Measurements from ENCODE around the gene ARNT2. TPM values are rescaled to one million over a fixed set of nuclear protein-coding genes. Genes with fewer than 3 reads are reported as not detected.

Gene ARNT2
- total and polyA plus RNA-seq, 2 of the 13 experiments (the other 11 are each of a cell fraction or from before 2014, with no cell fraction given): 0.69 to 1.7 TPM

DNA sequence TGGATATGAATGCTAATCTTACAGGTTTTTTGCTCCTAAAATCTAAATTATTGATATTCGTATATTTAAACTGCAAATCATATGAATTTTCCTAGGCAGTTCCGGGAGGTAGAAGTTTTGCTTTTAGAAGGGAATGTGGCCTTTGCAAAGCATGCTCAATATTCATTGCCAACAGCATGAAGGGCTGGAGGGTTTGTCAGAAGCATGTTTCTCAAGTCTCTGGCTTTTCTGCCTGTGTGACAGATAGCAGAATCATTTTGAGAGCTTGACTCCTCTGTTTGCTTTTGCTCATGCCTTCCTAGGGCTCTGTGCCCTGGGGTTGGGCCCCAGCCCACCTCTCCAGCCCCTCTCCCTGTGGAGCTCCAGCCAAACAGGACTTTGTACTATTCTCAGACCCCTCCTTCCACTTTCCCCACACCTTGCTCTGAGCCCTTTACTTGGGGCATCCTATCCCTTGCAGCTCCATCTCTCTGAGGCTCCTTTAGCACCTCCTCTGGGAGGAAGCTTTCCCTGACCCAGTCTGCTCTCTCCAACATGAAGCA is 91.3 kb downstream of the ARNT2 start:
- no peak for FAIRE-seq
- intact Hi-C loops (cut with micrococcal nuclease; ENCODE audit: unreplicated experiment): no loop called here
- no TSS peak for BruUV-seq (replicated peaks)

DNA sequence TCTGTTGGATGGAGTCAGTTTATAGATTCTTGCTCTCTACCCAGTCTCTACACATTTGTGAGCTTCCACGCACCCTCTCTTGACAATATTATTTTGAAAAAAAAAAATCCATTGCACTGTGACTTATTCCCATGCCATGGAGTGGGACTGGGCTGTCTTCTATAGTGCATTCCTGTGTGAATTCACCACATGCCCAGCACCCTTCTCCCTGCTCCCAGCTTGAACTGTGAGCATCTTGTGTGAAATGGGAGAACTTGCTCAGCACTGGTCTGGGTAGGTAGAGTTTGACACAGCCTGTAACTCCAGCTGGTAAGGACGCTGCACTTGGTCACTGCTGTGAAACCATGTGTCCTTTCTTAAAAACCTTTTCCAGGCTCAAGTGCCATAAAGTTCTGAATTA is 91.9 kb downstream of the ARNT2 start:
- Histone ChIP-seq H3K9ac (ENCODE audit: insufficient read depth, low read depth, low read length) (no peak overlapping the region), H3K9me3 (ENCODE audit: low read length) (no peaks in the 10 kb centered on the region), H3K4me2 (ENCODE audit: low read depth, low read length) (no peak overlapping the region), H3K27ac (ENCODE audit: extremely low read length, insufficient read depth, low read length) (no peak overlapping the region), H3K4me1 (ENCODE audit: insufficient read depth, low read length) (peaks cover 39% of the 10 kb centered on the region), H3K4me3 (replicated peaks in 1 of 3; ENCODE audit: insufficient read depth in 1 of 3, low read depth in 2 of 3, low read length in 3 of 3) (no peak overlapping the region), H3K27me3 (ENCODE audit: control insufficient read depth in 1 of 2, insufficient read depth in 2 of 2, low read length in 2 of 2) (no peaks in the 10 kb centered on the region), H2AFZ (ENCODE audit: low read length) (no peak overlapping the region), H3K79me2 (ENCODE audit: insufficient read depth, low read length) (no peaks in the 10 kb centered on the region), H3K36me3 (replicated peaks in 1 of 2; ENCODE audit: control insufficient read depth in 1 of 2, insufficient read depth in 2 of 2, low read length in 2 of 2) (no peaks in the 10 kb centered on the region), H4K20me1 (ENCODE audit: insufficient read depth, low read length) (no peaks in the 10 kb centered on the region)
- CTCF ChIA-PET (ENCODE audit: low intra/inter-chr PET ratio, low total read pairs): no interaction called here
- FAIRE-seq (no peak), DNase-seq (ENCODE audit: low spot score) (no peak), ATAC-seq (no peak)
- 83% methylated on average over 2 of the region's 2 CpGs for WGBS (ENCODE audit: low lambda C conversion rate)
- in situ Hi-C loops (cut with HindIII; ENCODE audit: extremely low pct_ligation_motif_present, low pct_unique_long_range_greater_than_20kb): no loop called here
- intact Hi-C loops (cut with micrococcal nuclease; ENCODE audit: unreplicated experiment): no loop called here
- BruUV-seq (replicated peaks): no TSS peak
- TF ChIP-seq MYNN (CRISPR knock-in tag; IDR thresholded peaks at IDR 0.05; ENCODE audit: low read depth) (no peak), CCAR2 (optimal IDR thresholded peaks at IDR 0.05; ENCODE audit: low read depth, low read length) (no peak), GRHL1 (CRISPR knock-in tag; conservative IDR thresholded peaks at IDR 0.05) (no peak), MTF1 (CRISPR knock-in tag; IDR thresholded peaks at IDR 0.05) (no peak), ZNF441 (CRISPR knock-in tag; IDR thresholded peaks at IDR 0.05; ENCODE audit: borderline replicate concordance) (no peak), ZNF574 (CRISPR knock-in tag; IDR thresholded peaks at IDR 0.05) (no peak), ARHGAP35 (CRISPR knock-in tag; IDR thresholded peaks at IDR 0.05; ENCODE audit: borderline replicate concordance) (no peak)
- POLR2A ChIA-PET: no interaction called here

More for the DNA sequence above, 91.3 kb downstream of the ARNT2 start:
- WGBS (ENCODE audit: low lambda C conversion rate): 42% methylated on average over 2 of the region's 2 CpGs
- no peaks in the 10 kb centered on the region for H3K79me2 ChIP-seq (ENCODE audit: insufficient read depth, low read length)
- no peaks in the 10 kb centered on the region for H3K9me3 ChIP-seq (ENCODE audit: low read length)
- no peak overlapping the region for H2AFZ ChIP-seq (ENCODE audit: low read length)
- H3K27ac ChIP-seq (ENCODE audit: extremely low read length, insufficient read depth, low read length): no peak overlapping the region
- H3K4me2 ChIP-seq (ENCODE audit: low read depth, low read length): peak overlapping the region; percentile 34; the same call in 1 of the 2 replicates
- DNase-seq (ENCODE audit: low spot score) (peak; percentile 15), ATAC-seq (peak; percentile 54)
- in situ Hi-C loops (cut with HindIII; ENCODE audit: extremely low pct_ligation_motif_present, low pct_unique_long_range_greater_than_20kb): no loop called here
- no peak overlapping the region for H3K9ac ChIP-seq (ENCODE audit: insufficient read depth, low read depth, low read length)
- ChIA-PET POLR2A (no interaction called here), CTCF (ENCODE audit: low intra/inter-chr PET ratio, low total read pairs) (no interaction called here)
- peaks cover 39% of the 10 kb centered on the region for H3K4me1 ChIP-seq (ENCODE audit: insufficient read depth, low read length)
- H3K36me3 ChIP-seq (replicated peaks in 1 of 2; ENCODE audit: control insufficient read depth in 1 of 2, insufficient read depth in 2 of 2, low read length in 2 of 2): no peaks in the 10 kb centered on the region
- no peak overlapping the region for H3K4me3 ChIP-seq (replicated peaks in 1 of 3; ENCODE audit: insufficient read depth in 1 of 3, low read depth in 2 of 3, low read length in 3 of 3)
- no peaks in the 10 kb centered on the region for H3K27me3 ChIP-seq (ENCODE audit: control insufficient read depth in 1 of 2, insufficient read depth in 2 of 2, low read length in 2 of 2)
- no peaks in the 10 kb centered on the region for H4K20me1 ChIP-seq (ENCODE audit: insufficient read depth, low read length)
- 0 out of 2 replicates have a peak, but pooled peaks have one; percentile 34 for TF ChIP-seq HNF4A (CRISPR knock-in tag; IDR thresholded peaks at IDR 0.05)
- TF ChIP-seq MIXL1 (CRISPR knock-in tag; IDR thresholded peaks at IDR 0.05): no peak

All from HepG2 (cell line).